K562 (cell line): ENCODE data around the gene LAIR1. TPM values are rescaled to one million over a fixed set of nuclear protein-coding genes. Genes with fewer than 3 reads are reported as not detected.

ENCODE experiments used
- AFF1 ChIP-seq, 2 experiments: fragments of 450-650 bp; IDR thresholded peaks; 2 replicates each; pipeline ENCODE4 v1.6.1; 2018; ENCODE audit warnings: mild to moderate bottlenecking in 2 of 2, low read depth in 1 of 2; ENCODE audit not compliant: partially characterized antibody in 2 of 2
- CEBPG ChIP-seq, 3 experiments: fragments of 200-800 bp in 1 of 3; sonication (Bioruptor generic) in 1 of 3; sonication (generic) in 1 of 3; formaldehyde crosslinking in 1 of 3; IDR thresholded peaks in 2 of 3; conservative IDR thresholded peaks in 1 of 3; 2 replicates each; pipeline versions ENCODE4 v1.6.1 to v1.8.0; 2016 to 2022; ENCODE audit warnings: missing compliant biosample characterization in 2 of 3, missing genetic modification characterization in 2 of 3, mild to moderate bottlenecking in 1 of 3, missing genetic modification reagents in 1 of 3
- COPS2 ChIP-seq: fragments of 450-650 bp; conservative IDR thresholded peaks from 2 replicates; pipeline ENCODE4 v1.6.1; 2016; ENCODE audit warnings: mild to moderate bottlenecking, moderate library complexity
- DDX20 ChIP-seq: fragments of 450-650 bp; IDR thresholded peaks from 2 replicates; pipeline ENCODE4 v1.6.1; 2016; ENCODE audit warnings: missing genetic modification characterization, low read depth, mild to moderate bottlenecking, missing compliant biosample characterization, moderate library complexity
- DNMT1 ChIP-seq: fragments of 450-650 bp; IDR thresholded peaks from 2 replicates; pipeline ENCODE4 v1.6.1; 2016; ENCODE audit warnings: antibody characterized with exemption, mild to moderate bottlenecking
- HNRNPL ChIP-seq: fragments of 200-400 bp; formaldehyde crosslinking; IDR thresholded peaks from 2 replicates; pipeline ENCODE4 v1.6.1; 2017; ENCODE audit warnings: low read depth, mild to moderate bottlenecking, low read length
- ID3 ChIP-seq, 2 experiments: fragments of 250-450 bp in 1 of 2; fragments of 450-650 bp in 1 of 2; sonication (Bioruptor Pico) in 1 of 2; IDR thresholded peaks; 2 replicates each; pipeline versions ENCODE4 v1.6.1 to v1.8.0; 2016 to 2021; ENCODE audit warnings: mild to moderate bottlenecking in 2 of 2, moderate library complexity in 2 of 2, missing compliant biosample characterization in 1 of 2, missing genetic modification characterization in 1 of 2
- MTA2 ChIP-seq: fragments of 450-650 bp; IDR thresholded peaks from 2 replicates; pipeline ENCODE4 v1.6.1; 2016; ENCODE audit warnings: low read depth
- POLR2H ChIP-seq: IDR thresholded peaks from 2 replicates; pipeline ENCODE4 v1.6.1; 2016; ENCODE audit warnings: missing genetic modification characterization, low read depth, mild to moderate bottlenecking, control low read depth, missing compliant biosample characterization, moderate library complexity
- PRDM10 ChIP-seq: fragments of 450-650 bp; IDR thresholded peaks from 2 replicates; pipeline ENCODE4 v1.6.1; 2018; ENCODE audit not compliant: partially characterized antibody
- RERE ChIP-seq: sonication (generic); formaldehyde crosslinking; IDR thresholded peaks from 2 replicates; pipeline ENCODE4 v1.8.0; 2023; ENCODE audit warnings: missing genetic modification reagents, mild to moderate bottlenecking, borderline replicate concordance
- ZKSCAN1 ChIP-seq: fragments of 150-350 bp; IDR thresholded peaks from 2 replicates; pipeline ENCODE4 v1.6.1; 2016; ENCODE audit warnings: low read depth, low read length
- ZNF444 ChIP-seq: fragments of 250-450 bp; sonication (Bioruptor Pico); IDR thresholded peaks from 2 replicates; pipeline ENCODE4 v1.4.0; 2020; ENCODE audit warnings: mild to moderate bottlenecking, moderate library complexity
- polyA plus RNA-seq, 8 experiments: library from polyadenylated mRNA; depleted of rRNA in 4 of 8; stranded (reverse) in 5 of 8; unstranded in 3 of 8; fragments of >200 nt; fragmentation: Nextera tagmentation in 2 of 8; fragmentation: Illumina TruSeq in 1 of 8; extraction: Ambion mirVana in 2 of 8; extraction: Trizol in 1 of 8; gene quantifications; 2 replicates each; pipeline versions ENCODE4 v1.2.1 to v1.2.3, GENCODE V29; 2011 to 2014; ENCODE audit warnings: inconsistent platforms in 1 of 8, missing spikeins in 1 of 8
- total RNA-seq, 7 experiments: library from RNA; depleted of rRNA in 6 of 7; stranded (reverse); fragments of >200 nt in 6 of 7; fragmentation: Illumina TruSeq in 2 of 7; extraction: Trizol in 2 of 7; gene quantifications; 2 replicates each; pipeline versions ENCODE4 v1.2.1 to v1.2.3, GENCODE V29; 2011 to 2021; ENCODE audit warnings: low replicate concordance in 1 of 7

The LAIR1 gene
- total and polyA plus RNA-seq, 9 of the 15 experiments (the other 6 are each of a cell fraction or from before 2014, with no cell fraction given), result 0.12 to 0.54 (median 0.24) TPM; not detected in 6

GRCh38 chr19:54335164-54335563 is 29.6 kb downstream of the LAIR1 start (continued):
- no peak for TF ChIP-seq AFF1 (IDR thresholded peaks at IDR 0.05; ENCODE audit: low read depth in 1 of 2, partially characterized antibody in 2 of 2)
- TF ChIP-seq PRDM10, result peak; percentile 27
- no peak for TF ChIP-seq DNMT1
- TF ChIP-seq COPS2, result no peak
- no peak for TF ChIP-seq RERE (CRISPR knock-in tag)
- no peak for TF ChIP-seq ZKSCAN1
- TF ChIP-seq MTA2, result no peak
- no peak for TF ChIP-seq HNRNPL
- no peak for TF ChIP-seq ZNF444 (CRISPR knock-in tag)
- TF ChIP-seq DDX20 (tag), result no peak
- no peak for TF ChIP-seq CEBPG (CRISPR knock-in tag; IDR thresholded peaks at IDR 0.05)
- no peak for TF ChIP-seq CEBPG (tag; conservative IDR thresholded peaks at IDR 0.05 in 1 of 2, IDR thresholded peaks at IDR 0.05 in 1 of 2)
- TF ChIP-seq ID3 (CRISPR knock-in tag; IDR thresholded peaks at IDR 0.05), result no peak
- no peak for TF ChIP-seq ID3 (tag; IDR thresholded peaks at IDR 0.05)
- peak; percentile 85 for TF ChIP-seq POLR2H (tag)
